H1 (cell line): ENCODE measurements around the gene ANKRD13B. TPM values are rescaled to one million over a fixed set of nuclear protein-coding genes. Genes with fewer than 3 reads are reported as not detected.

Experiments used
- ATF3 ChIP-seq: IDR thresholded peaks from 2 replicates; pipeline ENCODE4 v1.6.1; 2011; ENCODE audit warnings: low read depth, mild to moderate bottlenecking, low read length; ENCODE audit not compliant: insufficient read depth
- EP300 ChIP-seq, 2 experiments: IDR thresholded peaks; 1 replicate in 1 of 2; 2 replicates in 1 of 2; pipeline ENCODE4 v1.6.1; 2011 to 2012; ENCODE audit warnings: low read depth in 2 of 2, low read length in 2 of 2, mild to moderate bottlenecking in 2 of 2, borderline replicate concordance in 1 of 2, inconsistent platforms in 1 of 2, moderate library complexity in 1 of 2
- FOSL1 ChIP-seq: IDR thresholded peaks from 2 replicates; pipeline ENCODE4 v1.6.1; 2011; ENCODE audit warnings: mild to moderate bottlenecking, low read depth, low read length, moderate library complexity; ENCODE audit not compliant: insufficient read depth
- KDM5A ChIP-seq: fragments of 200-600 bp; IDR thresholded peaks from 2 replicates; pipeline ENCODE4 v1.7.1; 2012; ENCODE audit warnings: mild to moderate bottlenecking, low read length, inconsistent platforms, mixed read lengths
- MAFK ChIP-seq: IDR thresholded peaks from 2 replicates; pipeline ENCODE4 v1.6.1; 2012; ENCODE audit warnings: low read depth, mild to moderate bottlenecking, improper control_type of control experiment, low read length
- SIRT6 ChIP-seq: IDR thresholded peaks from one replicate; pipeline ENCODE4 v1.7.1; 2012; ENCODE audit warnings: low read length, inconsistent platforms
- TAF7 ChIP-seq: optimal IDR thresholded peaks from 2 replicates; pipeline ENCODE3; 2011; ENCODE audit warnings: low read depth, mild to moderate bottlenecking, inconsistent platforms, low read length, moderate library complexity, borderline replicate concordance
- polyA plus RNA-seq, 7 experiments: library from polyadenylated mRNA; depleted of rRNA in 3 of 7; stranded (reverse) in 5 of 7; unstranded in 2 of 7; fragments of >200 nt in 5 of 7; fragments of 200-250 nt in 2 of 7; gene quantifications; 1 replicate in 5 of 7; 2 replicates in 1 of 7; 4 replicates in 1 of 7; pipeline versions ENCODE4 v1.2.1 to v1.2.3, GENCODE V29; 2011 to 2013; ENCODE audit warnings: missing spikeins in 2 of 7, mixed read lengths in 2 of 7
- total RNA-seq: library from RNA; stranded (reverse); fragmentation: NEBNext Ultra II Directional; extraction: Animal tissue kit (Norgen Biotek cat#: 25700); gene quantifications from 2 replicates; pipeline ENCODE4 v1.2.1, GENCODE V29; 2021

The ANKRD13B gene
- total and polyA plus RNA-seq, 2 of the 8 experiments (the other 6 are each of a cell fraction or from before 2014, with no cell fraction given) = 16.4 to 48.5 TPM

- TF ChIP-seq EP300 (IDR thresholded peaks at IDR 0.05; ENCODE audit: borderline replicate concordance in 1 of 2, low read depth in 2 of 2, low read length in 2 of 2) (no peak), ATF3 (no peak), KDM5A (no peak), MAFK (no peak), SIRT6 (no peak), FOSL1 (no peak), TAF7 (no peak)
These were observed 14.7 kb downstream of the ANKRD13B start (continued) for GRCh38 chr17:29607557-29608195.
